A549 (cell line): ENCODE data around the gene CCDC9. TPM values are rescaled to one million over a fixed set of nuclear protein-coding genes. Genes with fewer than 3 reads are reported as not detected.
"Not testable (repeated sequence)": the region's sequence is repeated elsewhere in the genome, so short reads cannot be mapped to it uniquely, and the experiment has no call there.

Source experiments
- ATAC-seq, 2 experiments: fragments of 200-7000 bp in 1 of 2; fragments of >200 bp in 1 of 2; cut with Nextera tagmentation in 1 of 2; cut with Tn5 transposase in 1 of 2; 3 replicates each; pipeline versions ENCODE4 v1.8.0 to v1.9.1; 2018 to 2020; ENCODE audit warnings: mild to moderate bottlenecking in 1 of 2, moderate library complexity in 1 of 2
- CTCF ChIA-PET: fragments of 300-600 bp; sonication (Branson Sonifier 250); formaldehyde crosslinking; extraction: SDS; loops from one replicate; lab custom pipeline; 2021; ENCODE audit warnings: antibody characterized with exemption, inconsistent platforms; lab: Yijun Ruan, JAX
- POLR2A ChIA-PET: fragments of 350-600 bp; formaldehyde crosslinking; extraction: SDS; loops from one replicate; lab custom pipeline; 2021; ENCODE audit warnings: antibody characterized with exemption, inconsistent platforms; lab: Yijun Ruan, JAX
- DNase-seq, 2 experiments: peaks; one replicate each; pipeline versions ENCODE4 v3.0.0 to v3.0.0-alpha.2; 2011 to 2016; ENCODE audit warnings: low read depth in 1 of 2, low spot score in 1 of 2
- FAIRE-seq: peaks from 2 replicates; lab custom pipeline; 2011; peaks lifted over from hg19 to GRCh38; lab: Jason Lieb, UNC
- H3K27ac ChIP-seq, 2 experiments: fragments of >200 bp; sonication (Bioruptor Twin); formaldehyde crosslinking; 3 replicates each; pipeline ENCODE4 v1.5.1; 2016 to 2017
- H3K4me1 ChIP-seq: fragments of >200 bp; sonication (Bioruptor Twin); formaldehyde crosslinking; 3 replicates; pipeline ENCODE4 v1.6.1; 2016
- H3K4me2 ChIP-seq: fragments of >200 bp; sonication (Bioruptor Twin); formaldehyde crosslinking; 3 replicates; pipeline ENCODE4 v1.6.1; 2016
- H3K4me3 ChIP-seq: fragments of >200 bp; sonication (Bioruptor Twin); formaldehyde crosslinking; 3 replicates; pipeline ENCODE4 v1.5.1; 2016
- H3K9me3 ChIP-seq: fragments of >200 bp; sonication (Bioruptor Twin); formaldehyde crosslinking; 3 replicates; pipeline ENCODE4 v1.6.1; 2016
- BCL3 ChIP-seq: fragments of >200 bp; sonication (Bioruptor Twin); formaldehyde crosslinking; IDR thresholded peaks from 3 replicates; pipeline ENCODE4 v1.6.1; 2016
- CEBPB ChIP-seq, 2 experiments: fragments of >200 bp in 1 of 2; sonication (Bioruptor Twin) in 1 of 2; formaldehyde crosslinking in 1 of 2; IDR thresholded peaks; 2 replicates each; pipeline ENCODE4 v1.6.1; 2012 to 2016
- CHD4 ChIP-seq: fragments of 200-600 bp; sonication (generic); IDR thresholded peaks from 2 replicates; pipeline ENCODE4 v1.6.1; 2016; ENCODE audit warnings: antibody characterized with exemption, mild to moderate bottlenecking, borderline replicate concordance
- CTCF ChIP-seq: fragments of >200 bp; sonication (Bioruptor Twin); formaldehyde crosslinking; IDR thresholded peaks from 3 replicates; pipeline ENCODE4 v1.5.1; 2016
- FOXS1 ChIP-seq: fragments of 250-450 bp; sonication (Bioruptor Pico); IDR thresholded peaks from 2 replicates; pipeline ENCODE4 v1.5.0; 2020; ENCODE audit warnings: mild to moderate bottlenecking, moderate library complexity
- HOXB5 ChIP-seq: fragments of 250-450 bp; sonication (Bioruptor Pico); IDR thresholded peaks from 2 replicates; pipeline ENCODE4 v1.5.0; 2020; ENCODE audit warnings: mild to moderate bottlenecking, moderate library complexity
- JUNB ChIP-seq: fragments of >200 bp; sonication (Bioruptor Twin); formaldehyde crosslinking; IDR thresholded peaks from 2 replicates; pipeline ENCODE4 v1.6.1; 2016
- KDM1A ChIP-seq: fragments of 200-600 bp; sonication (generic); IDR thresholded peaks from 2 replicates; pipeline ENCODE4 v1.6.1; 2016; ENCODE audit warnings: low read depth, mild to moderate bottlenecking
- MAX ChIP-seq: IDR thresholded peaks from 2 replicates; pipeline ENCODE4 v1.6.1; 2012
- NPAS2 ChIP-seq: fragments of 250-450 bp; sonication (Bioruptor Pico); IDR thresholded peaks from 2 replicates; pipeline ENCODE4 v1.8.0; 2022; ENCODE audit warnings: mild to moderate bottlenecking, moderate library complexity, borderline replicate concordance
- RAD21 ChIP-seq, 2 experiments: fragments of >200 bp in 1 of 2; sonication (Bioruptor Twin) in 1 of 2; formaldehyde crosslinking in 1 of 2; IDR thresholded peaks in 1 of 2; conservative IDR thresholded peaks in 1 of 2; 2 replicates in 1 of 2; 3 replicates in 1 of 2; pipeline ENCODE4 v1.6.1; 2012 to 2018; ENCODE audit warnings: inconsistent platforms in 1 of 2
- SMC3 ChIP-seq: fragments of >200 bp; sonication (Bioruptor Twin); formaldehyde crosslinking; IDR thresholded peaks from 3 replicates; pipeline ENCODE4 v1.6.1; 2018; ENCODE audit warnings: inconsistent platforms
- USF2 ChIP-seq: fragments of 450-650 bp; IDR thresholded peaks from 2 replicates; pipeline ENCODE4 v1.6.1; 2014; ENCODE audit warnings: antibody characterized with exemption
- WGBS: methylation state at CpG from one replicate; pipeline ENCODE4 v1.1.6; 2017; ENCODE audit errors: missing lambda C conversion rate; 5-methylcytosine and 5-hydroxymethylcytosine counted together
- polyA plus RNA-seq, 4 experiments: library from polyadenylated mRNA; depleted of rRNA in 3 of 4; stranded (reverse); fragments of >200 nt; fragmentation: RNase III in 1 of 4; extraction: RNeasy Plus Mini Kit Qiagen cat#74134 plus additional on column Dnase treatment in 1 of 4; gene quantifications; 2 replicates in 3 of 4; 3 replicates in 1 of 4; pipeline ENCODE4 v1.2.3, GENCODE V29; 2011 to 2017

Gene CCDC9
- polyA plus RNA-seq, 2 of the 4 experiments (the other 2 are of a cell fraction), result 9.4 to 24.6 TPM

GRCh38 chr19:47243776-47244547 lies 12.4 kb upstream of the CCDC9 start (continued):
- TF ChIP-seq BCL3, result 0 out of 3 replicates have a peak, but pooled peaks have one; percentile 36
- no peak for TF ChIP-seq FOXS1
- peak; percentile 97 for TF ChIP-seq CHD4

- Histone ChIP-seq H3K4me2 (peak overlapping the region; percentile 32; the same call in 2 of the 3 replicates), H3K27ac (peak overlapping the region in 1 of 2 experiments; percentile 47; a peak in 3 of 6 replicates), H3K9me3 (no peaks in the 10 kb centered on the region), H3K4me1 (peaks cover 22% of the 10 kb centered on the region), H3K4me3 (no peak overlapping the region)
- FAIRE-seq (no peak), DNase-seq (peak; percentile 73 to 88), ATAC-seq (no peak)
- POLR2A ChIA-PET, result interaction anchor here (0.7 to 2.4 kb wide), 3 partner anchors 9 to 22 kb away, joined by 3 to 14 read pairs (median 5); partner anchors contain the start of gene CCDC9
- 34% methylated on average over 25 of the region's 25 CpGs for WGBS
- TF ChIP-seq JUNB (no peak), KDM1A (peak; percentile 85; the same call in 1 of the 2 replicates), NPAS2 (no peak), CHD4 (peak; percentile 81; the same call in 1 of the 2 replicates), MAX (peak; percentile 59), USF2 (no peak), HOXB5 (CRISPR knock-in tag) (no peak), RAD21 (conservative IDR thresholded peaks at IDR 0.05 in 1 of 2, IDR thresholded peaks at IDR 0.05 in 1 of 2) (peak; percentile 69 to 71), SMC3 (peak; percentile 90), CTCF (peak; percentile 99)
- TF ChIP-seq, all 56 proteins: peak for 6
- CTCF ChIA-PET, result interaction anchor here (0.6 to 16.0 kb wide), 44 partner anchors 8 to 462 kb away, joined by 3 to 893 read pairs (median 5); partner anchors contain the start of genes CCDC9, DHX34, INAFM1 and SAE1
Measured at GRCh38 chr19:47247308-47247990, 8.9 kb upstream of the CCDC9 start.

GRCh38 chr19:47253016-47253415 lies 3.3 kb upstream of the CCDC9 start:
- H3K9me3 ChIP-seq, ATAC-seq, FAIRE-seq, DNase-seq, H3K4me3 ChIP-seq: not testable (repeated sequence)
- ChIA-PET CTCF (interaction anchor here (0.6 to 16.0 kb wide), 6 partner anchors 7 to 134 kb away, joined by 3 to 893 read pairs (median 16); no protein-coding TSS in a partner anchor), POLR2A (interaction anchor here (0.9 to 5.8 kb wide), 2 partner anchors 9 to 21 kb away, joined by 3 to 57 read pairs; no protein-coding TSS in a partner anchor)
- H3K27ac ChIP-seq, result peak overlapping the region; percentile 37 to 74; a peak in 5 of 6 replicates
- peak overlapping the region; percentile 45 for H3K4me2 ChIP-seq
- 80% methylated on average over 8 of the region's 8 CpGs for WGBS
- H3K4me1 ChIP-seq, result peaks cover 30% of the 10 kb centered on the region
- TF ChIP-seq CEBPB (IDR thresholded peaks at IDR 0.05), result peak; percentile 35 to 76; a peak in 3 of 4 replicates
